HepG2 (cell line): ENCODE data around the gene CDX2. TPM values are rescaled to one million over a fixed set of nuclear protein-coding genes. Genes with fewer than 3 reads are reported as not detected.

ENCODE experiments used
- USF2 ChIP-seq, 2 experiments: sonication (generic) in 1 of 2; formaldehyde crosslinking in 1 of 2; IDR thresholded peaks; 2 replicates each; pipeline versions ENCODE4 v1.5.1 to v1.6.1; 2011 to 2020; ENCODE audit warnings: borderline replicate concordance in 1 of 2, low read depth in 1 of 2, low read length in 1 of 2, mild to moderate bottlenecking in 1 of 2, missing genetic modification reagents in 1 of 2, moderate library complexity in 1 of 2
- ZNF337 ChIP-seq: sonication (generic); formaldehyde crosslinking; IDR thresholded peaks from 2 replicates; pipeline ENCODE4 v1.5.1; 2020; ENCODE audit warnings: missing genetic modification reagents, low read depth, mild to moderate bottlenecking, borderline replicate concordance
- ZNF878 ChIP-seq: sonication (generic); formaldehyde crosslinking; IDR thresholded peaks from 2 replicates; pipeline ENCODE4 v1.8.1; 2023; ENCODE audit warnings: mild to moderate bottlenecking, missing genetic modification reagents, moderate library complexity
- polyA plus RNA-seq, 8 experiments: library from polyadenylated mRNA; depleted of rRNA in 3 of 8; stranded (reverse) in 7 of 8; unstranded in 1 of 8; fragments of >200 nt; fragmentation: Illumina TruSeq in 4 of 8; extraction: Trizol in 4 of 8; gene quantifications; 2 replicates each; pipeline versions ENCODE4 v1.2.1 to v1.2.3, GENCODE V29; 2011 to 2016; ENCODE audit warnings: low read depth in 4 of 8, missing spikeins in 1 of 8, mixed read lengths in 1 of 8; ENCODE audit not compliant: insufficient read depth in 1 of 8
- small RNA-seq, 3 experiments: library from RNA; depleted of rRNA; stranded (forward); fragments of <200 nt; gene quantifications; one replicate each; pipeline ENCODE3, GENCODE V24; 2012; ENCODE audit warnings: low read depth in 2 of 3, low replicate concordance in 1 of 3; ENCODE audit not compliant: insufficient read length in 3 of 3, insufficient read depth in 2 of 3
- total RNA-seq, 5 experiments: library from RNA; depleted of rRNA; stranded (reverse); fragments of >200 nt; fragmentation: Illumina TruSeq; extraction: Trizol; gene quantifications; 2 replicates each; pipeline ENCODE4 v1.2.3, GENCODE V29; 2016; ENCODE audit warnings: low read depth in 1 of 5

The CDX2 gene
- total and polyA plus RNA-seq, 2 of the 13 experiments (the other 11 are each of a cell fraction or from before 2014, with no cell fraction given): 0.04 TPM; not detected in 1

DNA sequence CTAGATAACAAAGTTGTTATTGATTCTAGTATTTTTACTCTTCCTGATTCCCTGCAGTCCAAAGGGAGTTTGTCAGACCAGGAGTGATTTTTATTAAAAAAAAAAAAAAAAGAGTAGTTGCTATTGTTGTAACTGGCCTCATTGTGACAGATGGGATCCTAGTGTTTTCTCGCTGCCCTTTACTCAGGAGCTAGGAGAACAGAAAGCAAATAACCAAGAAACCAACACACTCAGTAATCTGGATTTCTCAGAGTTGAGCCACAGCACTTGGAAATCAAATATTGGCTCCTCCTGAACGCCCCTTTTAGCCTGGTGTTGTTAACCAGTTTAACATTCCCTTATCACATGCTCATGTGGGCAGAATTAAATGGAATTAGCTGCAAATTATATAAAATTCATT lies 57.6 kb downstream of the CDX2 start (continued):
- TF ChIP-seq ZNF878 (no peak), ZNF337 (CRISPR knock-in tag) (no peak), USF2 (IDR thresholded peaks at IDR 0.05; ENCODE audit: low read depth, low read length) (no peak), USF2 (CRISPR knock-in tag; IDR thresholded peaks at IDR 0.05; ENCODE audit: borderline replicate concordance) (no peak)

Small RNA genes within 50 kb of the gene (small RNA-seq; reads per million reads assigned to genes)
- gene ATP5F1EP2 (0 reads per million in 3 experiments), gene RN7SL272P (0 reads per million in 3 experiments)

Other genes starting within 250 kb of the CDX2 start
- not detected in 2 replicates for gene GSX1, start 176.8 kb downstream of the CDX2 start, total RNA-seq (2016; rRNA removed; fragmentation: Illumina TruSeq; extraction: Trizol)
- gene GSX1, start 176.8 kb downstream of the CDX2 start, polyA plus RNA-seq (2011; rRNA removed): not detected in 2 replicates
- gene PDX1, start 49.3 kb downstream of the CDX2 start, total RNA-seq (2016; rRNA removed; fragmentation: Illumina TruSeq; extraction: Trizol): 0.07 TPM in 1 of 2 replicates, not detected in the other
- not detected in 2 replicates for gene PDX1, start 49.3 kb downstream of the CDX2 start, polyA plus RNA-seq (2011; rRNA removed)
- gene URAD, start 19.4 kb upstream of the CDX2 start, total RNA-seq (2016; rRNA removed; fragmentation: Illumina TruSeq; extraction: Trizol): not detected in 2 replicates
- gene URAD, start 19.4 kb upstream of the CDX2 start, polyA plus RNA-seq (2011; rRNA removed): not detected in 2 replicates
- gene FLT3, start 131.3 kb upstream of the CDX2 start, total RNA-seq (2016; rRNA removed; fragmentation: Illumina TruSeq; extraction: Trizol): not detected in 2 replicates
- gene FLT3, start 131.3 kb upstream of the CDX2 start, polyA plus RNA-seq (2011; rRNA removed): not detected in 2 replicates
- gene PAN3, start 169.2 kb upstream of the CDX2 start, total RNA-seq (2016; rRNA removed; fragmentation: Illumina TruSeq; extraction: Trizol): 9.7 and 12.1 TPM in 2 replicates
- 10.3 and 10.6 TPM in 2 replicates for gene PAN3, start 169.2 kb upstream of the CDX2 start, polyA plus RNA-seq (2011; rRNA removed)